Left colon (tissue), 2 donors: ENCODE results near the gene CENPT. TPM values are rescaled to one million over a fixed set of nuclear protein-coding genes. Genes with fewer than 3 reads are reported as not detected.

ENCODE experiments used
- ATAC-seq: fragments of 200-7000 bp; cut with Tn5 transposase; one replicate; pipeline ENCODE4 v1.9.1; 2020; ENCODE audit warnings: mild to moderate bottlenecking, moderate library complexity
- DNase-seq, 2 donors: peaks; one replicate each; pipeline ENCODE4 v3.0.0-alpha.2; 2020
- intact Hi-C, 2 donors: fragments of 100-400 bp; cut with DNase I in 1 of 2; cut with micrococcal nuclease in 1 of 2; formaldehyde crosslinking; loops; one replicate each; pipeline versions ENCODE4 v1.11.2 to v1.14.0; 2022; cut with DNase I, micrococcal nuclease
- total RNA-seq, 2 donors: library from RNA; stranded (reverse); fragmentation: NEBNext Ultra II Directional; extraction: Animal tissue kit (Norgen Biotek cat#: 25700); gene quantifications; one replicate each; pipeline ENCODE4 v1.2.1, GENCODE V29; 2021
- donor health status: DM: no; HTN: no; CAD: no.
- donor health status: DM: yes; HTN: yes; CAD: no.

The CENPT gene
- total RNA-seq, 2 donors from 2014 or later = 29.3 to 43.1 TPM

DNA sequence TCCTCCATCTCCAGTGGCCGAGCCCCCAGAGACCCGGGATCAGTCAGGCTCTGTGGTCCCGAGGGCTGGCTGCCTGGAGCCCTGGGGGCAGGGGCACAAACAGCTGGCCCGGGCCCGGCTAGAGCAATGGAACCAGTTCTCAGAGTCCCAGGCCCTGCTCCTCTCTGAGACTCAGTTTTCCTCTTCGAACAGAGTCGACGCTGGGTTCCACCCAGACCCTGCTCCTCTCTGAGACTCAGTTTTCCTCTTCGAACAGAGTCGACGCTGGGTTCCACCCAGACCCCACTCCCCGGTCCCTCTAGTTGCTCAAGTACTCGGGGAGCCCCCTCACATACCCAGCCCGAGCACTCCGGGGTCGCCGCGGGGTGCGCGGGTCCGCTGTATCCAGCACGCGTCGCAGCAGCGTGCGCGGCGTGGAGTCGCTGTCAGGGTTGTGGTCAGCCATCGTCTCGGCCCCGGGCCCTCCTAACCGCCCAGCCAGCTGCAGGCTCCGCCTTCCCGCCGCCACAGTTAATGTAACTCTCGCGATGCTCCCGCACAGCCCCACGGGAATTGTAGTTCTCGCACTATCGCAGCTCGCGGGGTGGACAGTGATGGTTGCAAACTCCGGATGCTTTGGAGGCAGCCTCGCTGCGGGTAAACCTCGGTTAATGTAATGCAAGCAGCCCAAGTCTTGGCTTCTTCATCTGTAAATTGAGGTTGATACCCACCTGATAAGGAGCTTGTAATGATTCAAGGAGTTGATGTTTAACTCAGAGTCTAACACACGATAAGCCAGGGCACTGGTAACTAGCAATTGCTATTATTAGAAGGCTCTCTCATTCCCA, 13.9 kb downstream of the CENPT start:
- intact Hi-C loops = no loop called here
- peak; percentile 99 for ATAC-seq
- peak; percentile 91 to 96 for DNase-seq

GRCh38 chr16:67833030-67833414, 14.5 kb downstream of the CENPT start:
- no peak for DNase-seq
- intact Hi-C loops = no loop called here
- ATAC-seq = peak; percentile 40

DNA sequence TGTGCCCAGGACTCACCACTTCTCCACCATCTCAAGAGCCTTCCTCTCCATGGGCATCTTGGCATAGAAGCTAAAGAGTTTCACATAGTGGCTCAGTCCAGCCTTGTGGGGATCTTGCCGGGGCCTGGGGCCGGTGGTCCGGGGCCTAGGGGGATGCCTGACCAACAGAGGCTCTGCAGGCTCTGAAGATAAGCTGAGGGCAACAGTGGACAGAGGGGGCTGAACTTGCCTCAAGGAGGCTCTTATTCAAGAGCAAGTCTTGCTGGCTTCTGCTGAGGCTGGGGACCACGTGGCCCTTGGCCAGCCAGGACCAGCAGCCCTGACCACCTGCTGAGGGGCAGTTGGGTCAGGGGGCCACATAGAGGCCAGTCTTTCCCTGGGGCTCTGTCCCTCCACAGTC, 18.8 kb downstream of the CENPT start:
- ATAC-seq (no peak), DNase-seq (no peak)
- intact Hi-C loops = no loop called here

DNA sequence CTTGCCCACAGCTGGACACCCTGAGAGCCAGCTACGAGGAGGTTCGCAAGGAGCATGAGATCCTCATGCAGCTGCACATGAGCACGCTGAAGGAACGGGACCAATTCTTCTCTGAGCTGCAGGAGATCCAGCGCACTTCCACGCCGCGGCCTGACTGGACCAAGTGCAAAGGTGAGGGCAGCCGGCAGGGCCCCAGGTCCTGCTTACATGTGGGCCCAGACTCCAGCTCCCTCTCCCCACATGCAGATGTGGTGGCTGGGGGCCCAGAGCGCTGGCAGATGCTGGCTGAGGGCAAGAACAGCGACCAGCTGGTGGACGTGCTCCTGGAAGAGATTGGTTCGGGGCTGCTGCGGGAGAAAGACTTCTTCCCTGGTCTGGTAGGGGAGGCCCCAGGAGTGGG, 21.6 kb downstream of the CENPT start:
- ATAC-seq (no peak), DNase-seq (no peak)
- intact Hi-C loops = no loop called here

- DNase-seq (no peak), ATAC-seq (no peak)
- intact Hi-C loops = no loop called here
These were observed 22.4 kb downstream of the CENPT start for GRCh38 chr16:67825119-67825518.

DNA sequence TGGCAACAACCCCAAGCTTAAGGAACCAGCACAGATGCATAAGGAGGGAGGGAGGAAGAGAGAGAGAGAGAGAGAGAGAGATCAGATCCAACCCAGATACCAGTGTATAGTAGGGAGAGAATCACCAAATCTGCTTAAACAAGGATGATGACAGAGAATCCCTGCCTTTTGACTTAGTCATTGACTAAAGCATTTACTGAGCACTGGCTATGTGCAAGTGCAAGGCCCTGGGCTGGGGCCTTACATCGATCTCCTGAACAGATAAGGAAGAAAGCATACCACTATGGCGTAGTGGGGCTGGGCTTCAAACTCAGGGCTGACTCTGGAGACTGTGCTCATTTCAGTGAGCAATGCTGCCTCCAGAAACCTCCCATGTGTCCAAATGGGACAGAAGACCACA, 25.0 kb downstream of the CENPT start:
- no peak for DNase-seq
- no peak for ATAC-seq
- intact Hi-C loops = no loop called here

DNA sequence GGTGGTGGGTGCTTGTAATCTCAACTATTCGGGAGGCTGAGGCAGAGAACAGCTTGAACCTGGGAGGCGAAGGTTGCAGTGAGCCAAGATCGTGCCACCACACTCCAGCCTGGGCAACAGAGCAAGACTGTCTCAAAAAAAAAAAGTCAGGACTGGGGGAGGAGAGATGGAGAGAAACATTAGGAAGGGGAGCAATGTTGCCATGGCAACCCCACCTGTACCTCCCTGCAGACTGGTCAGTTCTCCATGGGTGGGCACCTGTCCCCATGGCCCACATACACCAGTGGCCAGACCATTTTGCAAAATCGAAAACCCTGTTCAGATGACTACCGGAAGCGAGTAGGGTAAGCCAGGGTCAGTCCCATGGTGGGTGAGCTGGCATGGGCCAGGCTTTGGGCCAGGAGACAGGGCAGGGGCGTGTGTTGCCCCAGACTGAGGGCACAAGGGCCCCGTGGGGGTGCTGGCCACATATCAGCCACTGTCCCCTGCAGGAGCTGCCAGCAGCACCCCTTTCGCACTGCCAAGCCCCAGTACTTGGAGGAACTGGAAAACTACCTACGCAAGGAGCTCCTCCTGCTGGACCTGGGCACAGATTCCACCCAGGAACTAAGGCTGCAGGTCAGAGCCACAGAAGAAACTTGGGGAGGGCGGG, 26.8 kb downstream of the CENPT start:
- DNase-seq = no peak
- ATAC-seq = no peak
- intact Hi-C loops = no loop called here

- peak; percentile 55 to 58 for DNase-seq
- intact Hi-C loops = loop anchor here in 1 of 2 donors (10.0 kb wide), 1 partner anchor 110 kb away; no protein-coding TSS in a partner anchor
- peak; percentile 95 for ATAC-seq
These were observed 32.9 kb downstream of the CENPT start for GRCh38 chr16:67814567-67814966.

- intact Hi-C loops = loop anchor here in 1 of 2 donors (10.0 kb wide), 1 partner anchor 113 kb away; no protein-coding TSS in a partner anchor
- DNase-seq = no peak
These were observed 35.6 kb downstream of the CENPT start for GRCh38 chr16:67811899-67812298.

DNA sequence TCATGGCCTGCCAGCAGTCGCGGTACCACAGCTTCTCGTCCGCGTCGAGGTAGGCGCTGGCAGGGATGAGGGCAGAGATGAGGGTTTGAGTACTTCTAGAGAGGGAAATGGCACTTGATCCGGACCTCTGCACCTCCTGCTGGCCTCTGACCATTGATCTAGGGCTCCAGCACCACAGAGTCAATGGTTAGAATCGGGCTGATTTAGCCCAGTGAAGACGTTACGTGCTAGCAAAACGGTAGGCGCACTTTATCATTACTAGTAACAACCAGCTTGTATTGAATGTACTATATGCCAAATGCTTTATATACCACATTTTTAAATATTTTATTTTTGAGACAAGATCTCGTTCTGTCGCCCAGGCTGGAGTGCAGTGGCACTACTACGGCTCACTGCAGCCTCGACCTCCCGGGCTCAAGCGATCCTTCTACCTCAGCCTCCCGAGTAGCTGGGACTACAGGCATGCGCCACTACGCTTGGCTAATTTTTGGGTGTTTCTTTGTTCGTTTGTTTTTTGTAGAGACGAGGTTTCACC, 40.3 kb downstream of the CENPT start:
- intact Hi-C loops = loop anchor here in 1 of 2 donors (10.0 kb wide), 1 partner anchor 132 kb away; no protein-coding TSS in a partner anchor
- no peak for DNase-seq
- no peak for ATAC-seq

More at GRCh38 chr16:67811899-67812298, 35.6 kb downstream of the CENPT start:
- ATAC-seq = no peak

DNA sequence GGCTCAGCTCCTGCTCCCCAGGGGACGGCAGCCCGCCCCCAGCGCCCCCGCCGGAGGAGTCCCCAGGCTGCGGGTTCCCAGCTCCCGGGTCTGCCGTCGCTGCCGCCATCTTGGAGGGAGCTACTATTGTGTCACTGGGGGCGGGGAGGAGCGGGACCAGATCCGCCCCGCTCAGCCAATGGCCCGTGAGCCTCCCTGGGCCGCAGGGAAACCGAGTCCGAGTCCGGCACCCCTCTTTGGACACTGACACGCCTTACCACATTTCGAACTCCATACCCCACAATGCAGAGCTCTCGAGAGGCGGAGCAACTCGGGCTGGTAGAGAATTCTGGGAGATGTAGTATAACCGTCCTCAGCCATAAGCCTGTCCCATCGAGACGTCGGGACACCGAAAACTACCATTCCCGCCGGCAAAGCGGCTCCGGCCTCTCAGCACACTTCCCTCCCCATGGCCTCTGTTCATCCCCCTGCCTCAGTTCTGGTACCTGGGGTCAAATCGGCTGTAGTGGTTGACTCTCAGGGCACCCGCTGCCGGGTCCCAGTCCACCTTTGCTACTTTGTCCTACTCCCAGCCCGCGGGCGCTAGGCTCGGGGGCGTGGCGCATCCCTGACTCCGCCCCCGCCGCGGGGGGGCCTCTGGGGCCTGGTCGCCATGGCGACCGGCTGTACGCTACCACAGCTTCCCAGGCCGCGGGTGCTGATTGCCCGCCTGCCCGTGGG, 40.9 kb downstream of the CENPT start, which contains the start of the genes RANBP10 and TSNAXIP1:
RANBP10 (minus strand) TSS at position 133 of the 720 bp plus-strand sequence; CDS start at position 109, 24 bp downstream.
TSNAXIP1 (plus strand) TSS at position 462 of the 720 bp plus-strand sequence. CDS start 261 bp downstream, outside the sequence.
- intact Hi-C loops = loop anchor here in 1 of 2 donors (10.0 kb wide), 1 partner anchor 132 kb away; no protein-coding TSS in a partner anchor
- DNase-seq (peak; percentile 95 to 98), ATAC-seq (peak; percentile 93)

DNA sequence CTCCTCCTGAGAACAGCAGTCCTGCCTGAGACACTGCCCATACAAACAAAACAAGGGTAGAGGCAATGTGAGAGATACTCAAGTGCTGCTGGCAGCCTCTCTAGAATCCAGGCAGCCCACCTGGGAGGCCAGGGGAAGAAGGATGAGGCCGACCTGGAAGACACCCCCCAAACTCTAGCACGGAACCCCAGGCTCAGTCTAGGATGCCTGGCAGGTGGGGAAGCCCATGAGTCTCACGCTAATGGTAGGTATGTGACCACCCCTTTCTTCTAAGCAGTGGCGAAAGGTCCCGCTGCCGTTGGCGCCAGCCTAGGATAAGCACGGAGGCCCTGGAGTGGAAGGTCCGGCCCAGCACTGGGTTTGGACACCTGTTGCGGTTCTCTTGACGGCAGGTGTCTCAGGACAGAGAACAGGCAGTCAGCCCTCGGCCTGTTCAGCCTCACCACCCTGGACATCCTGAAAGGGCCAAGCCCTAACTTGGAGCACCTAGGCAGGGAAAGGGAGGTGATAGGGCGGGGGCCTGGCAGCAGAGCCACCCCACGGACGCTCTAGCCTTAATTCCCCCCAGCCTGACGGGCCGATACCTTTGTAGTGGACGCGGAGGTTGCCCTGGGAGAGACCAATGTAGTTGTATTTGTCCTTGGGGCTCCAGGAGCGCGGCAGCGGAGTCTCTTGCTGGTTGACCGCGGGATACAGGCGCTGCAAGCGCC, 41.6 kb downstream of the CENPT start:
- DNase-seq (peak; percentile 41), ATAC-seq (peak; percentile 25)
- intact Hi-C loops = loop anchor here in 1 of 2 donors (10.0 kb wide), 1 partner anchor 131 kb away; no protein-coding TSS in a partner anchor

- DNase-seq = no peak
These were observed 42.5 kb downstream of the CENPT start for GRCh38 chr16:67804853-67805542.

DNA sequence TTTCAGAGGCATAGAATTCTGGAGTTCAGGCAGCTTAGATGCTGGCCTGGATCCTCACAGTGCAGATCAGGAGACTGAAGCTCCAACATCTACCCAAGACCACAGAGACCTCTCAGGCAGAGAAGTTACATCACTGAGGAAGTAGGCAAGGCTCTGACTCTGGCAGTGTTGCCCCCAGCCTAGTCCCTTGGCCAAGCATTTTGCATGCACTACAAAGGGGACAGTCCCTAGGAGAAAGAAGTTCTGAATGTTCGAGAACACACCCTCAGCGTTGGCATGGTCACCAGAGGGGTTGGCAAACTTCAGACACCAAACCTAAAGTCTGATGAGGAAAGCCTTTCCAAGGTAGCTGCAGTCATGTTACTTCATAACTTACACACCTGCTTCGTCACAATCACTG, 43.6 kb downstream of the CENPT start:
- intact Hi-C loops = loop anchor here in 1 of 2 donors (10.0 kb wide), 1 partner anchor 129 kb away; no protein-coding TSS in a partner anchor
- DNase-seq (no peak), ATAC-seq (no peak)

More at GRCh38 chr16:67804853-67805542, 42.5 kb downstream of the CENPT start:
- intact Hi-C loops = loop anchor here in 1 of 2 donors (10.0 kb wide), 1 partner anchor 130 kb away; no protein-coding TSS in a partner anchor
- no peak for ATAC-seq

DNA sequence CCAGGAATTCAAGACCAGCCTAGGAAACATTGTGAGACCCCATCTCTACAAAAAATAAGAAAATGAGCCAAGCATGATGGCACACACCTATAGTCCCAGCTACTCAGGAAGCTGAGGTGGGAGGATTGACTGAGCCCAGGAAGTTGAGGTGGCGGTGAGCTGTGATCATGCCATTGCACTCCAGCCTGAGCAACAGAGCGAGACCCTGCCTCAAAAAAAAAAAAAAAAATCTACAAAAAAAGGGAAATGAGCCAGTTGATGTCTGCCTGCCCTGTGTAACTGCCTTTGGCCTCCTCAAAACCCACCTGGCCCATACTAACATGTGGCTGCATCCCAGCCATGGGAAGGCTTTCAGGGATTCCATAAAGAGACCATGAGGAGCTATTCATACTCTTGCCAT, 45.6 kb downstream of the CENPT start:
- no peak for ATAC-seq
- intact Hi-C loops = loop anchor here in 1 of 2 donors (10.0 kb wide), 1 partner anchor 127 kb away; no protein-coding TSS in a partner anchor

DNA sequence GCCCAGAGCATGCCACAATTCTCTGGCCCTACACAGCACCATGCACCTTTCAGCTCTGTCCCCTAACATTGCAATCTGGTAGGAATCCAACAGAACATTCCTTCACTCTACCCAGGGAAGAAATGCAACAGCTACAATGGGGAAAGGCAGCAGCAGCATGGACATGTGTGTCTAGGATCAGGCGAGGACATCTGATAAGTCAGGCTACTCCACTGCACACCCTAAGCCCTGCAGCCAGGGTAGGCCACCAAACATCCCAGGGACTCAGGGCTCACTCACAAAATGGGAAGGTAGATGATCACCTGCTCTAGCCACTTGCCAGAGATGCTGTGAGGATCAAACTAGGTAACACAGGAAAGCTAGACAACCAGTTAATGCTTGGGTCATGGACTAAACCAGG, 46.3 kb downstream of the CENPT start:
- intact Hi-C loops = loop anchor here in 1 of 2 donors (10.0 kb wide), 1 partner anchor 126 kb away; no protein-coding TSS in a partner anchor
- ATAC-seq (no peak), DNase-seq (no peak)

More for the DNA sequence above, 45.6 kb downstream of the CENPT start:
- DNase-seq = no peak

DNA sequence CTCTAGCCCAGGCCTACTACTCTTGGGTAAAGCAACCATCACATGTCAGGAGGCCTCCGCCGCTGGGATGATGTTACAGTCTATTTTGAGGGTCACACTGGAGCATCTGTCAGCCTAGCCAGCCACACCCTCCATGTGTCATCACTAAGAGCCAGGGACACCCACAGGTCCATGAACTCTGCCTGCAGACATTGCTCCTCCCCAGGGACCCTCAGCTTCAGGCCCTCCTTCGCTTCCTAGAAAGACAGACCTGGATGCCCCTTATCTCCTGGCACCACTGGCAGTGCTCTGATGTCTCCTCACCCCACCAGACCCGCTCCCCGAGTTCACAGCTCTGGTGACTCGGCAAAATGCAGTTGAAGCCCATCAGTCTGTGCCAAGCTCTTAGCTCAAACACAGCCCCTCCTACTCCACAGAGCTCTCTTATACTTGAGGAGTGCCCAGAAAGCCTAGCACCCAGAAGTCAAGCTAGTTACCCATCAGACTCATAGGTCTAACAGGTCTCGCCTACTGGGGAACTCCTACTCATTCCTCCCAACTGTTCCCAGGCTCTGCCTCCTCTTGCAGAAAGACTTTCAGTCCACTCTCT, 47.1 kb downstream of the CENPT start:
- ATAC-seq = no peak

More for the DNA sequence above, 47.1 kb downstream of the CENPT start:
- no peak for DNase-seq
- intact Hi-C loops = loop anchor here in 1 of 2 donors (10.0 kb wide), 1 partner anchor 126 kb away; no protein-coding TSS in a partner anchor
